Muscle of leg (tissue), 11 donors: ENCODE results near the gene TBC1D2B. TPM values are rescaled to one million over a fixed set of nuclear protein-coding genes. Genes with fewer than 3 reads are reported as not detected.
"Not testable (repeated sequence)": the region's sequence is repeated elsewhere in the genome, so short reads cannot be mapped to it uniquely, and the experiment has no call there.

ENCODE experiments used
- DNase-seq: peaks from one replicate; pipeline ENCODE4 v3.0.0; 2013
- H3K27ac ChIP-seq: one replicate; pipeline ENCODE4 v1.5.1; 2013; ENCODE audit warnings: mild to moderate bottlenecking, low read length, control low read depth
- H3K27me3 ChIP-seq: one replicate; pipeline ENCODE4 v1.6.1; 2013; ENCODE audit warnings: low read length; ENCODE audit not compliant: control insufficient read depth, insufficient read depth
- H3K36me3 ChIP-seq: one replicate; pipeline ENCODE4 v1.6.1; 2013; ENCODE audit warnings: low read length; ENCODE audit not compliant: control insufficient read depth, insufficient read depth
- H3K4me1 ChIP-seq: one replicate; pipeline ENCODE4 v1.6.1; 2013; ENCODE audit warnings: low read length; ENCODE audit not compliant: control insufficient read depth, insufficient read depth
- H3K4me3 ChIP-seq: one replicate; pipeline ENCODE4 v1.5.1; 2013; ENCODE audit warnings: low read length, control low read depth
- H3K9me3 ChIP-seq: replicated peaks from 2 replicates; pipeline ENCODE4 v1.6.1; 2013; ENCODE audit warnings: low read depth, low read length; ENCODE audit not compliant: control insufficient read depth
- WGBS: methylation state at CpG from one replicate; pipeline ENCODE4 v1.1.5; 2013; ENCODE audit warnings: missing lambda C conversion rate; ENCODE audit not compliant: insufficient coverage; 5-methylcytosine and 5-hydroxymethylcytosine counted together
- polyA plus RNA-seq, 8 donors: library from polyadenylated mRNA; unstranded; fragments of 120-200 nt; gene quantifications; one replicate each; pipeline versions ENCODE4 v1.2.1 to v1.2.3, GENCODE V29; 2013; ENCODE audit warnings: inconsistent platforms in 1 of 8, low replicate concordance in 1 of 8; ENCODE audit not compliant: insufficient read length in 8 of 8, insufficient read depth in 1 of 8
- total RNA-seq: library from RNA; stranded (reverse); fragments of 120-200 nt; gene quantifications from one replicate; pipeline ENCODE4 v1.2.4, GENCODE V29; 2013

Gene TBC1D2B
- total and polyA plus RNA-seq, 9 donors = 21.5 to 38.4 (median 29.8) TPM

GRCh38 chr15:77951105-77951786, 126.3 kb downstream of the TBC1D2B start:
- not testable (repeated sequence) for H3K4me1 ChIP-seq, H3K27ac ChIP-seq, H3K27me3 ChIP-seq, H3K36me3 ChIP-seq, DNase-seq, H3K9me3 ChIP-seq, H3K4me3 ChIP-seq
- no CpG with 5 or more reads among the region's 5 CpGs for WGBS

GRCh38 chr15:77950470-77950869, 127.0 kb downstream of the TBC1D2B start:
- H3K27ac ChIP-seq, H3K36me3 ChIP-seq, DNase-seq, H3K4me3 ChIP-seq, H3K27me3 ChIP-seq, H3K4me1 ChIP-seq, H3K9me3 ChIP-seq: not testable (repeated sequence)
- WGBS = no CpG with 5 or more reads among the region's 2 CpGs

- H3K27ac ChIP-seq = no peak overlapping the region
- no peaks in the 10 kb centered on the region for H3K9me3 ChIP-seq
- no peaks in the 10 kb centered on the region for H3K27me3 ChIP-seq
- no peak for DNase-seq
- WGBS = no CpG with 5 or more reads among the region's 2 CpGs
- peaks cover 5% of the 10 kb centered on the region for H3K4me1 ChIP-seq
- no peak overlapping the region for H3K4me3 ChIP-seq
- no peaks in the 10 kb centered on the region for H3K36me3 ChIP-seq
Observed at GRCh38 chr15:77945566-77945965, 131.9 kb downstream of the TBC1D2B start.

Other genes with a start within 250 kb of the TBC1D2B start
- gene SH2D7, start 14.8 kb upstream of the TBC1D2B start, total RNA-seq = not detected
- gene SH2D7, start 14.8 kb upstream of the TBC1D2B start, polyA plus RNA-seq = under 1 TPM; 0.06 to 0.36 (median 0.13) TPM
- gene CIB2, start 53.7 kb upstream of the TBC1D2B start, total RNA-seq = 15.5 TPM
- gene CIB2, start 53.7 kb upstream of the TBC1D2B start, polyA plus RNA-seq = 10 to 100 TPM; 12.7 to 31.6 (median 17.2) TPM
- gene IDH3A, start 71.7 kb upstream of the TBC1D2B start, total RNA-seq = 25.3 TPM
- gene IDH3A, start 71.7 kb upstream of the TBC1D2B start, polyA plus RNA-seq = 10 to 100 TPM; 31.3 to 50.1 (median 35.6) TPM
- 0.22 TPM for gene ACSBG1, start 156.9 kb upstream of the TBC1D2B start, total RNA-seq
- gene ACSBG1, start 156.9 kb upstream of the TBC1D2B start, polyA plus RNA-seq = 1 to 10 TPM in 1 of 8 donors, under 1 TPM in 7; 0.44 to 2.1 (median 0.58) TPM
- gene DNAJA4, start 186.9 kb upstream of the TBC1D2B start, total RNA-seq = 27.8 TPM
- 100 to 1,000 TPM in 1 of 8 donors, 10 to 100 TPM in 7; 57.8 to 103 (median 78.2) TPM for gene DNAJA4, start 186.9 kb upstream of the TBC1D2B start, polyA plus RNA-seq
- 53.8 TPM for gene SKIC8, start 221.9 kb upstream of the TBC1D2B start, total RNA-seq
- 10 to 100 TPM; 50.2 to 65.0 (median 56.6) TPM for gene SKIC8, start 221.9 kb upstream of the TBC1D2B start, polyA plus RNA-seq